Omental fat pad (tissue), 4 donors: ENCODE measurements around the gene ASCC3. TPM values are rescaled to one million over a fixed set of nuclear protein-coding genes. Genes with fewer than 3 reads are reported as not detected.
"Not testable (repeated sequence)": the region's sequence is repeated elsewhere in the genome, so short reads cannot be mapped to it uniquely, and the experiment has no call there.

Experiments used
- ATAC-seq: fragments of 150-250 bp; one replicate; pipeline ENCODE4 v1.9.1; 2016; ENCODE audit warnings: mild to moderate bottlenecking, moderate library complexity; ENCODE audit not compliant: low FRiP score
- DNase-seq: peaks from one replicate; pipeline ENCODE4 v3.0.0-alpha.2; 2019; ENCODE audit warnings: low spot score
- total RNA-seq, 4 donors: library from RNA; depleted of rRNA; stranded (reverse); fragments of >200 nt; gene quantifications; one replicate each; pipeline ENCODE4 v1.1.0, GENCODE V29; 2016
- TF ChIP-seq, protein P1 (sequence below), 3 donors: fragments of 450-650 bp; IDR thresholded peaks; one replicate each; pipeline ENCODE4 v1.5.1; 2016 to 2017; ENCODE audit warnings: antibody characterized with exemption in 3 of 3, mild to moderate bottlenecking in 3 of 3, moderate library complexity in 2 of 3

ASCC3 gene
- total RNA-seq, 4 donors from 2014 or later = 20.1 to 44.8 (median 25.9) TPM

- TF ChIP-seq, protein P1, sequence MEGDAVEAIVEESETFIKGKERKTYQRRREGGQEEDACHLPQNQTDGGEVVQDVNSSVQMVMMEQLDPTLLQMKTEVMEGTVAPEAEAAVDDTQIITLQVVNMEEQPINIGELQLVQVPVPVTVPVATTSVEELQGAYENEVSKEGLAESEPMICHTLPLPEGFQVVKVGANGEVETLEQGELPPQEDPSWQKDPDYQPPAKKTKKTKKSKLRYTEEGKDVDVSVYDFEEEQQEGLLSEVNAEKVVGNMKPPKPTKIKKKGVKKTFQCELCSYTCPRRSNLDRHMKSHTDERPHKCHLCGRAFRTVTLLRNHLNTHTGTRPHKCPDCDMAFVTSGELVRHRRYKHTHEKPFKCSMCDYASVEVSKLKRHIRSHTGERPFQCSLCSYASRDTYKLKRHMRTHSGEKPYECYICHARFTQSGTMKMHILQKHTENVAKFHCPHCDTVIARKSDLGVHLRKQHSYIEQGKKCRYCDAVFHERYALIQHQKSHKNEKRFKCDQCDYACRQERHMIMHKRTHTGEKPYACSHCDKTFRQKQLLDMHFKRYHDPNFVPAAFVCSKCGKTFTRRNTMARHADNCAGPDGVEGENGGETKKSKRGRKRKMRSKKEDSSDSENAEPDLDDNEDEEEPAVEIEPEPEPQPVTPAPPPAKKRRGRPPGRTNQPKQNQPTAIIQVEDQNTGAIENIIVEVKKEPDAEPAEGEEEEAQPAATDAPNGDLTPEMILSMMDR (IDR thresholded peaks at IDR 0.05) = no peak
- no peak for DNase-seq
- ATAC-seq = no peak
Measured at GRCh38 chr6:100899202-100899601, 18.1 kb upstream of the ASCC3 start.

DNA sequence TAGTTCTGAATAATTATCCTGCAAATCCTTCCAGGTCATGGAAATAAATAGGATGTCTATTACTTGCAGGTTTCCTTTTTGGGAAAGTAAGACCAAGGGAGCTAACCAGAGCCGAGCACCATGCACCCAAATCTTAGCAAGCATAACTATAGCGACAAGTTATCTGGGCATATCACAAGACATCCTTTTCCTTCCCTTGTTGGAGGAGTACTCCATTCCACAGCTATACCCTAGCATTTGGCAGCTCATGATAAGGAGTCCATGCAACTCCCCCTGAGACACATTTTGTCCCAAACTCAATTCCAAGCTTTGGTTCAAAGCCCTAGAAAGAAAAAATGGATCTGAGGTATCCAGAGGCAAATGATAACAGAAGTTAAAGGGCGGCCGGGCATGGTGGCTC, 16.5 kb upstream of the ASCC3 start:
- TF ChIP-seq, protein P1 (IDR thresholded peaks at IDR 0.05) = no peak
- no peak for ATAC-seq

DNA sequence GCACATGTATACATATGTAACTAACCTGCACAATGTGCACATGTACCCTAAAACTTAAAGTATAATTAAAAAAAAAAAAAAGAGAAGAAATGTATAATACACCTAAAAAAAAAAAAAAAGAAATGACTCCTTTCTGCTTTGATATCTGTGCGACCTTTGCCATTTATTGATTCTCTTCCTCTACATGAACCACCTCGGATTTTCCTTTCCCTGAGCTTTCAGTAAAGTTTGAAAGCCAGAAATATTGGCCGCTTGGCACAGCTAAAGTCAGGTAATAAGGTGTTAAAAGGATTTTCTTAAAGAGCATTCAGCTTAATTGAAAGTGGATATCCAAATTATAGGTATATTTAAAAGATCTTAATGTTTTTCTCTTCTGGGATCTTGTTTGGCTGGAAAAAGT, 12.6 kb upstream of the ASCC3 start:
- TF ChIP-seq, protein P1 (IDR thresholded peaks at IDR 0.05) = no peak
- no peak for DNase-seq
- ATAC-seq = no peak

More for the DNA sequence above, 16.5 kb upstream of the ASCC3 start:
- DNase-seq = no peak

- ATAC-seq = no peak
- TF ChIP-seq, protein P1 (IDR thresholded peaks at IDR 0.05) = no peak
Measured at GRCh38 chr6:100892693-100893092, 11.6 kb upstream of the ASCC3 start.

DNA sequence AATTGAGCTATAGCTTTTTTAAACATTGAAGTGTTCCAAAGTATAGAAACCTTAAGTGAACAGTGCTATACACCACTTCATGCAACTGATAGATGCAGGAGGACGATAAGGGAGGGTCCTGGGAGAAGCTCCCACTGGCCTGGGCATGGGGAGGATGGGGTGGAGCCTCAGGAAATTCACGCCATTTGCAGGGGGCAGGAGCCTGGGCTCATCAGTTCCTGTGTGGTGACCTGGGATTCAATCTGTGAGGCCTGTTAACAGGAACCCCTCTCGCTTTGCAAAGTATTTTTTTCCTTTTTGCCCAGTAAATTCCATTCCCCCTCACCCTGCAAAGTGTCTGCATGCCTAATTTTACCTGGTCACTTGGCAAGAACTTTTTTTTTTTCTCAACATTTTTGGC, 11.0 kb upstream of the ASCC3 start:
- ATAC-seq = no peak
- TF ChIP-seq, protein P1 (IDR thresholded peaks at IDR 0.05) = no peak
- DNase-seq = no peak

More at GRCh38 chr6:100892693-100893092, 11.6 kb upstream of the ASCC3 start:
- no peak for DNase-seq

GRCh38 chr6:100891079-100891478, 9.9 kb upstream of the ASCC3 start:
- TF ChIP-seq, protein P1 (IDR thresholded peaks at IDR 0.05) = no peak
- ATAC-seq (no peak), DNase-seq (no peak)

GRCh38 chr6:100890646-100891045, 9.5 kb upstream of the ASCC3 start:
- DNase-seq, ATAC-seq: not testable (repeated sequence)

DNA sequence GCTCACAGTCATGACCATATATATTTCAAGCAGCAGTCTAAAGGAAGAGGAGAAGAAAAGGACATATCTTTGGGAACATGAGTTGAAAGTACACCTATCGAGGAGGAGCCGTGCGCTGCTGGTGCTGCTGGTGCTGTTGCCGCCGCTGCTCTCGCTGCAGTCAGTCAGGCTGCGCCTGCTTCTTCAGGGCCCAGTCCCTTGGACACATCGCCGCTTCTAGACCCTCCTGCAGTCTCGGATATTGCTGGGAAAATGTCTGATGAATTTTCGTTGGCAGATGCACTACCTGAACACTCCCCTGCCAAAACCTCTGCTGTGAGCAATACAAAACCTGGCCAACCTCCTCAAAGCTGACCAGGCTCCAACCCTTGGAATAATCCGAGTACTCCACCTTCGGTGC, 8.2 kb upstream of the ASCC3 start:
- TF ChIP-seq, protein P1 (IDR thresholded peaks at IDR 0.05) = no peak
- DNase-seq (no peak), ATAC-seq (no peak)
